GM12878 (cell line): ENCODE results near the gene ZNF417. TPM values are rescaled to one million over a fixed set of nuclear protein-coding genes. Genes with fewer than 3 reads are reported as not detected.

Source experiments
- ATAC-seq: fragments of 200-7000 bp; cut with Tn5 transposase; 3 replicates; pipeline ENCODE4 v1.9.1; 2020; ENCODE audit warnings: mild to moderate bottlenecking, moderate library complexity
- BruUV-seq: library from RNA; stranded (reverse); fragments of 400-500 nt; replicated peaks from 2 replicates; lab custom pipeline; 2021; lab: Mats Ljungman, UMichigan
- CTCF ChIA-PET: fragments of 300-600 bp; sonication (Branson Sonifier 250); formaldehyde crosslinking; extraction: SDS; loops from one replicate; lab custom pipeline; 2021; ENCODE audit warnings: inconsistent platforms; lab: Yijun Ruan, JAX
- POLR2A ChIA-PET: fragments of 350-600 bp; formaldehyde crosslinking; extraction: SDS; loops from one replicate; lab custom pipeline; 2021; ENCODE audit warnings: inconsistent platforms; lab: Charles Lee
- RAD21 ChIA-PET: fragments of 300-600 bp; sonication (Branson Sonifier 250); formaldehyde crosslinking; loops from one replicate; lab custom pipeline; 2023; ENCODE audit warnings: antibody characterized with exemption; ENCODE audit not compliant: unreplicated experiment; lab: Charles Lee
- SMC1A ChIA-PET: fragments of 300-600 bp; sonication (Branson Sonifier 250); formaldehyde crosslinking; loops from one replicate; lab custom pipeline; 2023; ENCODE audit not compliant: unreplicated experiment, uncharacterized antibody; lab: Charles Lee
- DNase-seq: peaks from one replicate; pipeline ENCODE4 v3.0.0-alpha.2; 2011; ENCODE audit warnings: low read depth, low spot score
- FAIRE-seq: peaks from 3 replicates; lab custom pipeline; 2011; peaks lifted over from hg19 to GRCh38; lab: Jason Lieb, UNC
- H2AFZ ChIP-seq: 2 replicates; pipeline ENCODE4 v1.6.0; 2011; ENCODE audit warnings: low read depth, low read length, control low read depth; ENCODE audit not compliant: control insufficient read depth
- H3K27ac ChIP-seq: 2 replicates; pipeline ENCODE4 v1.5.1; 2011; ENCODE audit warnings: control low read depth; ENCODE audit not compliant: control insufficient read depth, insufficient read depth
- H3K27me3 ChIP-seq, 2 experiments: replicated peaks in 1 of 2; 2 replicates each; pipeline versions ENCODE4 v1.6.0 to v1.6.1; 2011; ENCODE audit warnings: low read length in 1 of 2; ENCODE audit not compliant: control insufficient read depth in 2 of 2, insufficient read depth in 2 of 2
- H3K36me3 ChIP-seq, 2 experiments: 2 replicates each; pipeline ENCODE4 v1.5.1; 2011; ENCODE audit warnings: low read length in 1 of 2; ENCODE audit not compliant: control insufficient read depth in 2 of 2, insufficient read depth in 2 of 2
- H3K4me1 ChIP-seq: 2 replicates; pipeline ENCODE4 v1.6.1; 2011; ENCODE audit warnings: mild to moderate bottlenecking, low read length, moderate library complexity, mixed read lengths; ENCODE audit not compliant: control insufficient read depth, insufficient read depth
- H3K4me2 ChIP-seq: 2 replicates; pipeline ENCODE4 v1.6.0; 2011; ENCODE audit warnings: control low read depth; ENCODE audit not compliant: control insufficient read depth, insufficient read depth
- H3K4me3 ChIP-seq: fragments of 200-600 bp; sonication (generic); 2 replicates; pipeline ENCODE4 v1.5.1; 2016
- H3K79me2 ChIP-seq: 2 replicates; pipeline ENCODE4 v1.6.0; 2011; ENCODE audit warnings: low read length; ENCODE audit not compliant: control insufficient read depth, insufficient read depth
- H3K9ac ChIP-seq: 2 replicates; pipeline ENCODE4 v1.8.0; 2011; ENCODE audit warnings: low read length, control low read depth, mixed read lengths; ENCODE audit not compliant: control insufficient read depth, insufficient read depth
- H3K9me3 ChIP-seq: replicated peaks from 3 replicates; pipeline ENCODE4 v1.5.1; 2011; ENCODE audit warnings: mild to moderate bottlenecking, low read length; ENCODE audit not compliant: control insufficient read depth, insufficient read depth
- H4K20me1 ChIP-seq: 2 replicates; pipeline ENCODE4 v1.6.0; 2011; ENCODE audit not compliant: control insufficient read depth, insufficient read depth
- CREB1 ChIP-seq: IDR thresholded peaks from 2 replicates; pipeline ENCODE4 v1.6.1; 2012; ENCODE audit warnings: low read depth, mild to moderate bottlenecking, inconsistent platforms
- EED ChIP-seq: sonication (generic); IDR thresholded peaks from 2 replicates; pipeline ENCODE4 v1.6.1; 2016; ENCODE audit warnings: antibody characterized with exemption, low read depth
- FOXM1 ChIP-seq: IDR thresholded peaks from 2 replicates; pipeline ENCODE4 v1.6.1; 2012; ENCODE audit warnings: low read depth, mild to moderate bottlenecking, inconsistent platforms, low read length, moderate library complexity
- HDAC2 ChIP-seq: fragments of 200-600 bp; sonication (generic); IDR thresholded peaks from 2 replicates; pipeline ENCODE4 v1.6.1; 2017
- MYC ChIP-seq: IDR thresholded peaks from 2 replicates; pipeline ENCODE4 v1.6.1; 2011; ENCODE audit warnings: mild to moderate bottlenecking, low read length, moderate library complexity, inconsistent platforms; ENCODE audit not compliant: insufficient read depth, insufficient replicate concordance, insufficient read length, severe bottlenecking
- POU2F2 ChIP-seq: IDR thresholded peaks from 3 replicates; pipeline ENCODE4 v1.6.1; 2011; ENCODE audit warnings: low read depth, mild to moderate bottlenecking, low read length, borderline replicate concordance
- WGBS: methylation state at CpG from one replicate; pipeline ENCODE4 v1.1.6; 2016; ENCODE audit warnings: low lambda C conversion rate; ENCODE audit not compliant: insufficient replicate concordance, insufficient coverage; ENCODE audit errors: missing lambda C conversion rate; 5-methylcytosine and 5-hydroxymethylcytosine counted together
- in situ Hi-C: fragments of 300-500 bp; cut with MboI; formaldehyde crosslinking; loops from 9 replicates; pipeline ENCODE4 v1.14.3; 2018; ENCODE audit warnings: mixed read lengths
- intact Hi-C: fragments of 100-400 bp; cut with micrococcal nuclease; formaldehyde crosslinking; loops from one replicate; pipeline ENCODE4 v1.14.2; 2022; ENCODE audit not compliant: unreplicated experiment
- polyA plus RNA-seq, 11 experiments: library from polyadenylated mRNA; depleted of rRNA in 4 of 11; unstranded in 6 of 11; stranded (reverse) in 5 of 11; fragments of >200 nt; fragmentation: Nextera tagmentation in 4 of 11; fragmentation: Illumina TruSeq in 1 of 11; extraction: Ambion mirVana in 4 of 11; extraction: Trizol in 1 of 11; gene quantifications; 1 replicate in 1 of 11; 2 replicates in 10 of 11; pipeline versions ENCODE4 v1.2.1 to v1.2.3, GENCODE V29; 2011 to 2016; ENCODE audit warnings: inconsistent platforms in 2 of 11, missing spikeins in 2 of 11, low read depth in 1 of 11
- total RNA-seq, 4 experiments: library from RNA; depleted of rRNA in 3 of 4; stranded (reverse); fragments of >200 nt in 3 of 4; fragmentation: Illumina TruSeq in 1 of 4; extraction: Trizol in 1 of 4; gene quantifications; 2 replicates each; pipeline versions ENCODE4 v1.2.1 to v1.2.3, GENCODE V29; 2013 to 2021
- TF ChIP-seq, protein P1 (sequence below): fragments of 450-650 bp; IDR thresholded peaks from 2 replicates; pipeline ENCODE4 v1.6.1; 2014; ENCODE audit warnings: mild to moderate bottlenecking

ZNF417 gene
- total and polyA plus RNA-seq, 10 of the 15 experiments (the other 5 are each of a cell fraction or from before 2014, with no cell fraction given) = 1.3 to 13.6 (median 6.5) TPM

- no peak for ATAC-seq
- Histone ChIP-seq H3K27me3 (no peaks in the 10 kb centered on the region), H3K79me2 (peaks cover 12% of the 10 kb centered on the region), H2AFZ (no peak overlapping the region), H3K27ac (no peak overlapping the region), H3K4me1 (peaks cover 3% of the 10 kb centered on the region; the same call in 1 of the 2 replicates), H3K9me3 (peaks cover 12% of the 10 kb centered on the region; the same call in 2 of the 3 replicates), H3K4me3 (no peak overlapping the region), H3K4me2 (peak overlapping the region; percentile 89)
- RAD21 ChIA-PET = no interaction called here
- DNase-seq = no peak
- TF ChIP-seq POU2F2 (no peak), FOXM1 (no peak), HDAC2 (no peak), EED (no peak), CREB1 (no peak), MYC (no peak)
- TF ChIP-seq, protein P1, sequence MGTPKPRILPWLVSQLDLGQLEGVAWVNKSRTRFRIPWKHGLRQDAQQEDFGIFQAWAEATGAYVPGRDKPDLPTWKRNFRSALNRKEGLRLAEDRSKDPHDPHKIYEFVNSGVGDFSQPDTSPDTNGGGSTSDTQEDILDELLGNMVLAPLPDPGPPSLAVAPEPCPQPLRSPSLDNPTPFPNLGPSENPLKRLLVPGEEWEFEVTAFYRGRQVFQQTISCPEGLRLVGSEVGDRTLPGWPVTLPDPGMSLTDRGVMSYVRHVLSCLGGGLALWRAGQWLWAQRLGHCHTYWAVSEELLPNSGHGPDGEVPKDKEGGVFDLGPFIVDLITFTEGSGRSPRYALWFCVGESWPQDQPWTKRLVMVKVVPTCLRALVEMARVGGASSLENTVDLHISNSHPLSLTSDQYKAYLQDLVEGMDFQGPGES = no peak
- TF ChIP-seq, all 136 proteins: peak for 0
- BruUV-seq = no TSS peak
- POLR2A ChIA-PET = no interaction called here
- H3K9ac ChIP-seq = no peak overlapping the region
- intact Hi-C loops (no loop called here), in situ Hi-C loops (no loop called here)
- CTCF ChIA-PET = interaction anchor here (0.9 to 1.2 kb wide), 2 partner anchors 12 to 281 kb away, joined by 3 read pairs; partner anchors contain the start of gene ZNF211
- no peaks in the 10 kb centered on the region for H4K20me1 ChIP-seq
- H3K36me3 ChIP-seq = peaks cover 3 to 7% of the 10 kb centered on the region in 2 experiments; a peak in 2 of 4 replicates
- SMC1A ChIA-PET = interaction anchor here (1.3 kb wide), 1 partner anchor 12 kb away, joined by 3 read pairs; no protein-coding TSS in a partner anchor
- no peak for FAIRE-seq
- 98% methylated on average over 3 of the region's 3 CpGs for WGBS
These were observed 1.9 kb downstream of the ZNF417 start for GRCh38 chr19:57914531-57914930.
